Measurements from ENCODE around the gene ATXN7. TPM values are rescaled to one million over a fixed set of nuclear protein-coding genes. Genes with fewer than 3 reads are reported as not detected.

ATXN7 gene
- total and polyA plus RNA-seq, 2 of the 4 experiments (the other 2 are of a cell fraction) = 8.6 to 13.6 TPM

DNA sequence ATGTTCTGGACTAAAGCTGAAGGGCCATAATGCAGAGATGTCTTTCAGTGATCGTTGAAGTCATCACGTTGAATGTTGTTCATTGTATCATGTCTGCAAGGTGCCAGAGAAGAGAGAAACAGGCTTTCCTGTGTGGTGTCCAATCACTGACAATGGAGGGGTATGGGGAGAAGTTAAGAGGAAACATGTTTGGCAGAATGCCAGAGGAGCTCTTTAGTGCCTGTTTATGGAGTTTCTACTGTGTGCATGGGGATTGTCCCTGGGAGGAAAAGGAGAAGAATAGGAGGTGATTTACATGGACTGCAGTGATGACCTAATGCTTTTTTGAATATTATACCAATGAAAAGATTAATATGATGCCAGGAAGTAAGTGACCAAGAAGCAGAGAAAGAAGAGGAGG is 36.8 kb downstream of the ATXN7 start:
- Histone ChIP-seq H2BK5ac (ENCODE audit: low read depth, low read length, poor library complexity, severe bottlenecking) (no peak overlapping the region), H3K18ac (ENCODE audit: low read depth, low read length) (no peak overlapping the region), H3K4me3 (ENCODE audit: insufficient read depth, low read depth, low read length) (no peak overlapping the region), H2BK15ac (ENCODE audit: low read depth, low read length) (no peak overlapping the region), H3K79me1 (ENCODE audit: low read depth in 1 of 2, low read length in 2 of 2) (peaks cover 21 to 52% of the 10 kb centered on the region in 2 experiments), H3K56ac (ENCODE audit: extremely low read depth, insufficient read depth, low read length) (no peak overlapping the region), H3K4ac (ENCODE audit: low read depth, low read length) (no peak overlapping the region), H2BK20ac (ENCODE audit: low read depth, low read length) (no peak overlapping the region), H3K9me1 (ENCODE audit: insufficient read depth, low read length) (peaks cover 8% of the 10 kb centered on the region; the same call in 1 of the 2 replicates), H3K9me3 (ENCODE audit: control insufficient read depth, insufficient read depth, low read length) (no peaks in the 10 kb centered on the region), H2AFZ (replicated peaks; ENCODE audit: low read length, poor library complexity) (no peak overlapping the region), H3K4me2 (ENCODE audit: low read depth, low read length) (no peak overlapping the region), H4K91ac (ENCODE audit: insufficient read depth, low read depth, low read length) (no peak overlapping the region), H3K36me3 (ENCODE audit: control insufficient read depth, insufficient read depth, low read length) (peaks cover 14% of the 10 kb centered on the region), H4K8ac (ENCODE audit: low read depth in 2 of 2, low read length in 2 of 2) (no peak overlapping the region), H3K4me1 (ENCODE audit: control insufficient read depth, insufficient read depth, low read length) (peaks cover 3% of the 10 kb centered on the region; the same call in 1 of the 2 replicates), H3K9ac (ENCODE audit: low read depth, low read length) (no peak overlapping the region), H3K14ac (replicated peaks; ENCODE audit: low read depth, low read length) (no peak overlapping the region), H2AK5ac (ENCODE audit: low read depth, low read length) (no peak overlapping the region), H3K27me3 (ENCODE audit: control insufficient read depth, insufficient read depth, low read length) (no peaks in the 10 kb centered on the region), H2BK120ac (ENCODE audit: low read depth, low read length) (no peak overlapping the region), H2AK9ac (replicated peaks; ENCODE audit: low read depth, low read length, poor library complexity) (no peak overlapping the region), H3K23ac (ENCODE audit: low read depth, low read length) (no peak overlapping the region), H3K27ac (ENCODE audit: insufficient read depth, low read length) (no peak overlapping the region), H4K20me1 (ENCODE audit: insufficient read depth, low read length) (peaks cover 14% of the 10 kb centered on the region; the same call in 1 of the 2 replicates), H4K5ac (ENCODE audit: low read depth, low read length) (no peak overlapping the region)
- ChIA-PET POLR2A (ENCODE audit: unreplicated experiment) (no interaction called here), CTCF (no interaction called here)
- intact Hi-C loops (cut with micrococcal nuclease) = no loop called here
- WGBS, 2 experiments (ENCODE audit: extremely low coverage in 2 of 2, insufficient read length in 1 of 2) = no CpG with 5 or more reads among the region's 2 CpGs
- ATAC-seq (ENCODE audit: low read depth) (no peak), DNase-seq (no peak)
- in situ Hi-C loops (cut with MboI; ENCODE audit: low sequenced_read_pairs) = no loop called here
- dilution Hi-C loops (cut with HindIII; ENCODE audit: low sequenced_read_pairs, unreplicated experiment) = no loop called here
- TF ChIP-seq, protein P1, sequence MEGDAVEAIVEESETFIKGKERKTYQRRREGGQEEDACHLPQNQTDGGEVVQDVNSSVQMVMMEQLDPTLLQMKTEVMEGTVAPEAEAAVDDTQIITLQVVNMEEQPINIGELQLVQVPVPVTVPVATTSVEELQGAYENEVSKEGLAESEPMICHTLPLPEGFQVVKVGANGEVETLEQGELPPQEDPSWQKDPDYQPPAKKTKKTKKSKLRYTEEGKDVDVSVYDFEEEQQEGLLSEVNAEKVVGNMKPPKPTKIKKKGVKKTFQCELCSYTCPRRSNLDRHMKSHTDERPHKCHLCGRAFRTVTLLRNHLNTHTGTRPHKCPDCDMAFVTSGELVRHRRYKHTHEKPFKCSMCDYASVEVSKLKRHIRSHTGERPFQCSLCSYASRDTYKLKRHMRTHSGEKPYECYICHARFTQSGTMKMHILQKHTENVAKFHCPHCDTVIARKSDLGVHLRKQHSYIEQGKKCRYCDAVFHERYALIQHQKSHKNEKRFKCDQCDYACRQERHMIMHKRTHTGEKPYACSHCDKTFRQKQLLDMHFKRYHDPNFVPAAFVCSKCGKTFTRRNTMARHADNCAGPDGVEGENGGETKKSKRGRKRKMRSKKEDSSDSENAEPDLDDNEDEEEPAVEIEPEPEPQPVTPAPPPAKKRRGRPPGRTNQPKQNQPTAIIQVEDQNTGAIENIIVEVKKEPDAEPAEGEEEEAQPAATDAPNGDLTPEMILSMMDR (conservative IDR thresholded peaks at IDR 0.05; ENCODE audit: low read depth, low read length) = no peak
- no peak for TF ChIP-seq RCOR1 (IDR thresholded peaks at IDR 0.05; ENCODE audit: insufficient replicate concordance, low read length)
- TF ChIP-seq NFE2L2 (IDR thresholded peaks at IDR 0.05; ENCODE audit: low read depth, low read length) = no peak
- no peak for TF ChIP-seq CEBPB (IDR thresholded peaks at IDR 0.05; ENCODE audit: low read depth, low read length)
- no peak for TF ChIP-seq MAZ (IDR thresholded peaks at IDR 0.05; ENCODE audit: borderline replicate concordance, low read depth, low read length)
- no peak for TF ChIP-seq SMC3 (IDR thresholded peaks at IDR 0.05; ENCODE audit: low read depth, low read length)
- TF ChIP-seq BHLHE40 (IDR thresholded peaks at IDR 0.05; ENCODE audit: low read depth, low read length) = no peak
- TF ChIP-seq MXI1 (IDR thresholded peaks at IDR 0.05; ENCODE audit: borderline replicate concordance, low read depth, low read length) = no peak
- no TSS peak for BruUV-seq (replicated peaks)
